Psoas muscle (tissue), 8 donors: ENCODE data around the gene WDR74. TPM values are rescaled to one million over a fixed set of nuclear protein-coding genes. Genes with fewer than 3 reads are reported as not detected.

Experiments
- ATAC-seq, 4 donors: fragments of 200-7000 bp; cut with Tn5 transposase; one replicate each; pipeline ENCODE4 v1.9.1; 2020; ENCODE audit warnings: moderate library complexity in 3 of 4, mild to moderate bottlenecking in 2 of 4
- DNase-seq, 2 donors: peaks; one replicate each; pipeline ENCODE4 v3.0.0-alpha.2; 2020
- H3K27ac ChIP-seq: fragments of 200-600 bp; one replicate; pipeline ENCODE4 v1.8.0; 2022
- H3K27me3 ChIP-seq, 3 donors: fragments of 200-600 bp in 1 of 3; one replicate each; pipeline versions ENCODE4 v1.6.1 to v1.8.0; 2013 to 2022; ENCODE audit warnings: low read length in 2 of 3, mild to moderate bottlenecking in 2 of 3, moderate library complexity in 1 of 3; ENCODE audit not compliant: insufficient read depth in 3 of 3
- H3K36me3 ChIP-seq, 2 donors: fragments of 200-600 bp in 1 of 2; one replicate each; pipeline versions ENCODE4 v1.6.1 to v1.8.0; 2013 to 2022; ENCODE audit warnings: low read depth in 1 of 2, mild to moderate bottlenecking in 1 of 2, moderate library complexity in 1 of 2; ENCODE audit not compliant: insufficient read depth in 1 of 2
- H3K4me1 ChIP-seq: fragments of 200-600 bp; one replicate; pipeline ENCODE4 v1.8.0; 2022
- H3K4me3 ChIP-seq: fragments of 200-600 bp; one replicate; pipeline ENCODE4 v1.8.0; 2022; ENCODE audit warnings: mild to moderate bottlenecking
- H3K9me3 ChIP-seq: fragments of 200-600 bp; one replicate; pipeline ENCODE4 v1.8.0; 2022
- WGBS, 3 donors: extraction: QIAGEN DNeasy Blood & Tissue Kit; methylation state at CpG; one replicate each; pipeline versions ENCODE4 v1.1.6 to v1.1.7; 2013; 5-methylcytosine and 5-hydroxymethylcytosine counted together
- intact Hi-C, 2 donors: fragments of 100-400 bp; cut with DNase I; formaldehyde crosslinking; loops; one replicate each; pipeline versions ENCODE4 v1.11.0 to v1.14.2; 2022
- polyA plus RNA-seq, 3 donors: library from polyadenylated mRNA; stranded (reverse); fragments of 200-250 nt; gene quantifications; one replicate each; pipeline ENCODE4 v1.2.3, GENCODE V29; 2013
- total RNA-seq, 4 donors: library from RNA; stranded (reverse); fragmentation: NEBNext Ultra II Directional in 2 of 4; extraction: Animal tissue kit (Norgen Biotek cat#: 25700) in 2 of 4; gene quantifications; one replicate each; pipeline versions ENCODE4 v1.2.1 to v1.2.4, GENCODE V29; 2021 to 2023
- TF ChIP-seq, protein P1 (sequence below): fragments of 200-600 bp; IDR thresholded peaks from one replicate; pipeline ENCODE4 v1.8.0; 2022; ENCODE audit warnings: antibody characterized with exemption
- donor health status: healthy with polysubstance abuse.
- donor health status: DM: no; HTN: no; CAD: no; lungs with moderate emphysema.
- donor health status: Bipolar disorder and iron deficiency.
- donor health status: healthy.
- donor health status: DM: yes; HTN: yes; CAD: no.
- donor health status: DM: no; HTN: no; CAD: no.
- donor health status: DM: no; HTN: no; CAD: no.
- donor health status: DM: yes; HTN: yes; CAD: no.

The WDR74 gene
- total and polyA plus RNA-seq, 7 donors = 32.9 to 121 (median 74.9) TPM

DNA sequence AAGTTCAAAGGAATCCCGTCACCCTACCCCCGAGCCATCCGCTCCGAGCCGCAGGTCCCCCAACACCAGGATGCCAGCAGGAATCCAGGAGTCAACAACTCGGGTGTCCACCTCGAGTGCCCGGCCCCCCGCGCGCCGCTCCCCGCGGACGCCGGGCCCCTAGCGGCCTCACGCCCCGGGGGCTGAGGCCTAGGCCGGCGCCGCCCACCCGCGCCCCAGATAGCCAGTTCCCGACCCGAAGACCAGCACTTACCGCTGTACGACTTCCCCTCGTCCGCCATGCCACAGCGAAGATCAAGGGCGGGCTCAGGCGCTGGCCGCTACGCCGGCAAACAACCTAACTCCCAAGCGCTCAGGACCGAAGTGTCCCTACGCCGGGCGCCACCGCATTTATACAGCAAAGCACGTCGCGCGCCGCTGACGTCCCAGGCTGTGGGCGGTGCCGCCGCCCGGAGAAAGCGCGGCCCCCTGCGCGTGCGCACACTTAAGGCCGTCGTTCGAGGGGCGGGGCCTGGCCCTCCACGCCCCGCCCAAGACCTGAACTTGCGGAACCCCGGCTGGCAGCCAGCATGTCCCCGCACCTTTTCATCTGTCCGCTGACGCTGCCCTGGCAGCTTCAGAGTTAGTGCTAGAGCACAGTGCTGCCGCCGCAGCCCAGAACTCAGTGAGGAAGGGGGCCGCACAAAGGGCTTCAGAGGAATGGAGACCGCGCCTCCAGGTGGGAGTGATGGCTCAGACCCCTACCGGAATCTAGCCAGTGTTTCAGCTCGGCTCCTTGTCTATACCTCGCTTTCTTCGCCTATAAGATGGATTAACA, 34.1 kb downstream of the WDR74 start, which contains the start of gene NXF1:
Gene NXF1, minus strand, starts transcription at position 365 of the 817 bp plus-strand sequence. Its CDS starts 84 bp downstream, at position 281.
- Histone ChIP-seq H3K27ac (peak within 1 kb of the TSS; percentile 96), H3K27me3 (no peaks in the 10 kb centered on the region), H3K4me1 (peaks cover 22% of the 10 kb centered on the region), H3K9me3 (no peaks in the 10 kb centered on the region), H3K4me3 (peak within 1 kb of the TSS; percentile 95), H3K36me3 (peaks cover 13 to 37% of the 10 kb centered on the region in 2 donors)
- ATAC-seq = peak; percentile 88 to 89 (median 88)
- TF ChIP-seq, protein P1, sequence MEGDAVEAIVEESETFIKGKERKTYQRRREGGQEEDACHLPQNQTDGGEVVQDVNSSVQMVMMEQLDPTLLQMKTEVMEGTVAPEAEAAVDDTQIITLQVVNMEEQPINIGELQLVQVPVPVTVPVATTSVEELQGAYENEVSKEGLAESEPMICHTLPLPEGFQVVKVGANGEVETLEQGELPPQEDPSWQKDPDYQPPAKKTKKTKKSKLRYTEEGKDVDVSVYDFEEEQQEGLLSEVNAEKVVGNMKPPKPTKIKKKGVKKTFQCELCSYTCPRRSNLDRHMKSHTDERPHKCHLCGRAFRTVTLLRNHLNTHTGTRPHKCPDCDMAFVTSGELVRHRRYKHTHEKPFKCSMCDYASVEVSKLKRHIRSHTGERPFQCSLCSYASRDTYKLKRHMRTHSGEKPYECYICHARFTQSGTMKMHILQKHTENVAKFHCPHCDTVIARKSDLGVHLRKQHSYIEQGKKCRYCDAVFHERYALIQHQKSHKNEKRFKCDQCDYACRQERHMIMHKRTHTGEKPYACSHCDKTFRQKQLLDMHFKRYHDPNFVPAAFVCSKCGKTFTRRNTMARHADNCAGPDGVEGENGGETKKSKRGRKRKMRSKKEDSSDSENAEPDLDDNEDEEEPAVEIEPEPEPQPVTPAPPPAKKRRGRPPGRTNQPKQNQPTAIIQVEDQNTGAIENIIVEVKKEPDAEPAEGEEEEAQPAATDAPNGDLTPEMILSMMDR = no peak
- 0 to 1% (median 0%) methylated on average over 68 to 77 of the region's 77 CpGs for WGBS, 3 donors
- intact Hi-C loops = loop anchor here in 1 of 2 donors (2.0 kb wide), 1 partner anchor 14 kb away; no protein-coding TSS in a partner anchor
- peak; percentile 94 to 98 for DNase-seq

DNA sequence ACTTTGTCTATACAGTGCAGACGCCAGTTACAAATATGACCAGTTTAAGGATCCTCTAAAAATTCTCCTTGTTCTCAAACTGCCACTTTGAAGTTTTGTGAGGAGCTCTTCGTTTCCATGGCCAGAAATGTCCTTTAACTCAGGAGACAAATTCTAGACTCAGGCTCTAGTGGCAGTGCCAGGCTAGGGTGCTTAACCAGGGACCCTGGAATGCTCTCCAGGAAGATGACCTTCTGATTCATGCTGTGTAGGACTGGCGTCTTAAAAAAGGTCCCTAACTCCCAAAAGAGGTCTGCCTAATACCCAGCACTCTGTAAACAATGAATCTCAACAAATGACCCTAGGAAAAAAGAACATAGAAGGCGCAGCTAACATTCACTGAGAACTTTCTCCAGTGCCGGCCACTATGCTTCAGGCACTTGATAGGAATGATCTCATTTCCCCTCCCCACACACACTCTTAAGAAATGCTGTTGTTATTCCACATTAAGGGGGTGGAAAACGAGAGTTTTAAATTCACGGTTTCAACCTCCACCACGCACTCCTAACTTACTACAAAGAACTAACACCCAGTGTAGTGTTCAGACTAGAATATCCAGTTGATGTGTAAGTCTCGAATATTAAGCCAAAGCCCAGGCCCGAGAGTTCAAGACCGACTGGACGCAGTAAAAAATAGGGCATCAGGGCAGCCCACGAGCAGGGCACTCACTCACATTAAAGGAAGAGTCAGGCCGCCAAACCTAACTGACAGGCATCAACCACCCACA, 34.9 kb downstream of the WDR74 start:
- DNase-seq = no peak

DNA sequence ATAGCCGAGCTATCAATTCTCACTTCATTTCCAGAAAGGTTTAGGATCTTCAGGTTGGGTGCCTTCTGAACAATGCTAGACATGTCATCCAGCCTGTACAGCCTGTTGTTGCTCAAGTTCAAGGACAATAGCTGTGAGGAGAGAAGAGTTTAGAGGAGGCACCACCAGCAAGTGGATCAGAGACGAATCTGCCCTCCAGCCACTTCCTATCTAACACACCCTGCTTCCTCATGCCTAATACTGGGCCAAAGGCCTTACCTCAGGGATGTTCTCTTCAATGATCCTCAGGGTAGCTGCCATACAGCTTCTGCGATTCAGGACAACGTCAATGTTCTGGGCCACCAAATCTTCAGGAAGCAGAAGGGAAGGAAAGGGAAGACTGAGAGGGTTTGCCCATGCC, 38.3 kb downstream of the WDR74 start:
- peak in 1 of 2 donors; percentile 2 for DNase-seq
- Histone ChIP-seq H3K9me3 (no peaks in the 10 kb centered on the region), H3K4me1 (peaks cover 14% of the 10 kb centered on the region), H3K36me3 (peaks cover 21 to 77% of the 10 kb centered on the region in 2 donors), H3K27ac (no peak overlapping the region), H3K4me3 (no peak overlapping the region), H3K27me3 (no peaks in the 10 kb centered on the region)
- TF ChIP-seq, protein P1 = no peak
- intact Hi-C loops = loop anchor here in 1 of 2 donors (5.0 kb wide), 1 partner anchor 36 kb away; the partner anchor contains the start of gene WDR74
- no peak for ATAC-seq
- WGBS, 3 donors = 81 to 87% (median 87%) methylated on average over 4 of the region's 4 CpGs

More for the DNA sequence above, 34.9 kb downstream of the WDR74 start:
- H3K36me3 ChIP-seq = peaks cover 16 to 43% of the 10 kb centered on the region in 2 donors
- intact Hi-C loops = loop anchor here in 1 of 2 donors (2.0 to 5.0 kb wide), 2 partner anchors 14 to 33 kb away; partner anchors contain the start of gene WDR74
- H3K9me3 ChIP-seq = no peaks in the 10 kb centered on the region
- peak in 2 of 4 donors; percentile 1 to 9 for ATAC-seq
- TF ChIP-seq, protein P1 = no peak
- peak overlapping the region; percentile 96 for H3K27ac ChIP-seq
- H3K4me1 ChIP-seq = peaks cover 22% of the 10 kb centered on the region
- no peaks in the 10 kb centered on the region for H3K27me3 ChIP-seq
- H3K4me3 ChIP-seq = peak overlapping the region; percentile 95
- 4 to 6% (median 4%) methylated on average over 14 of the region's 14 CpGs for WGBS, 3 donors

DNA sequence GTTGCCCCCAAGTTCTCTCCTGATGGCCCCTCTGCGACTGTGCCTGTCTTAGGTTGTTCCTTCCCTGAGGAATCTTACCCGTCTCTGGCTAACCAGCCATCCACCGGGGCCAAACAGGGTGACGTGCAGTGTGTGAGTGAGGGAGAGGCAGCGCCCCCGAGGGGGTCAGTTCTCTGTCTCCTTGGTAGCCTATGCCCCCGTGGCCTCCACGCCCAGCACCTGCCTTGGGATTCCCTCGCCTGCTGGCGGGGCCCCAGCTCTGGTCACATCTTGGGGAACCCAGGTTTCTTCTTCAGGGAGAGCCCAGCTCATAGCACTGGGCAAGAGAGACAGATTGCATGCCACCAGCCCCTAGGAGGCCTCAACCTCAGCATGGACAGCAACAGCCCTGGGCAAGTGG, 39.9 kb downstream of the WDR74 start:
- no peak overlapping the region for H3K4me3 ChIP-seq
- no peaks in the 10 kb centered on the region for H3K27me3 ChIP-seq
- no peak overlapping the region for H3K27ac ChIP-seq
- peaks cover 11% of the 10 kb centered on the region for H3K4me1 ChIP-seq
- intact Hi-C loops = loop anchor here in 1 of 2 donors (5.0 kb wide), 1 partner anchor 33 kb away; the partner anchor contains the start of genes STX5 and TEX54
- DNase-seq = no peak
- no peak for ATAC-seq
- no peaks in the 10 kb centered on the region for H3K9me3 ChIP-seq
- TF ChIP-seq, protein P1 = no peak
- 87 to 90% (median 88%) methylated on average over 10 of the region's 10 CpGs for WGBS, 3 donors
- H3K36me3 ChIP-seq = peaks cover 21 to 93% of the 10 kb centered on the region in 2 donors
